WI38 (cell line): ENCODE measurements around the gene OR4D6.

Source experiments
- H3K4me3 ChIP-seq: 2 replicates; pipeline ENCODE4 v1.5.1; 2011; ENCODE audit warnings: low read depth, mild to moderate bottlenecking, control low read depth, low read length
- TF ChIP-seq, protein P1 (sequence below): IDR thresholded peaks from 2 replicates; pipeline ENCODE4 v1.5.1; 2012; ENCODE audit warnings: low read depth, mild to moderate bottlenecking, control low read depth, low read length

Gene OR4D6

DNA sequence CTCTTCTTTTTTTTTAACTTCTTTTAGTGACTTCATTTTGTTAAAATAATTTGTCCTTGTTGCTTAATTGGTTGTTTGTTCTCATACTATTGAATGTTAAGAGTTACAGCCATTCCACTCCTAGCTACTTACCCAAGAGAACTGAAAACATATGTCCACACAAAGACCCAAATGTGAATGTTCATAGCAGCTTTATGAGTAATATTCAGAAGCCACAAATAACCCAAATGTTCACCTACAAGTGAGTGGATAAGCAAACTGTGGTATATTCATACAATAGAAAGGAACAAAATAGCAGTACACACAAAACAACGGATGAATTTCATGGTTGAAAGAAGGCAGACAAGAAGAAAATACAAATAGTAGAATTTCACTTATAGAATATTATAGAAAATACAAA, 45.2 kb downstream of the OR4D6 start:
- TF ChIP-seq, protein P1, sequence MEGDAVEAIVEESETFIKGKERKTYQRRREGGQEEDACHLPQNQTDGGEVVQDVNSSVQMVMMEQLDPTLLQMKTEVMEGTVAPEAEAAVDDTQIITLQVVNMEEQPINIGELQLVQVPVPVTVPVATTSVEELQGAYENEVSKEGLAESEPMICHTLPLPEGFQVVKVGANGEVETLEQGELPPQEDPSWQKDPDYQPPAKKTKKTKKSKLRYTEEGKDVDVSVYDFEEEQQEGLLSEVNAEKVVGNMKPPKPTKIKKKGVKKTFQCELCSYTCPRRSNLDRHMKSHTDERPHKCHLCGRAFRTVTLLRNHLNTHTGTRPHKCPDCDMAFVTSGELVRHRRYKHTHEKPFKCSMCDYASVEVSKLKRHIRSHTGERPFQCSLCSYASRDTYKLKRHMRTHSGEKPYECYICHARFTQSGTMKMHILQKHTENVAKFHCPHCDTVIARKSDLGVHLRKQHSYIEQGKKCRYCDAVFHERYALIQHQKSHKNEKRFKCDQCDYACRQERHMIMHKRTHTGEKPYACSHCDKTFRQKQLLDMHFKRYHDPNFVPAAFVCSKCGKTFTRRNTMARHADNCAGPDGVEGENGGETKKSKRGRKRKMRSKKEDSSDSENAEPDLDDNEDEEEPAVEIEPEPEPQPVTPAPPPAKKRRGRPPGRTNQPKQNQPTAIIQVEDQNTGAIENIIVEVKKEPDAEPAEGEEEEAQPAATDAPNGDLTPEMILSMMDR: no peak
- H3K4me3 ChIP-seq: no peak overlapping the region

DNA sequence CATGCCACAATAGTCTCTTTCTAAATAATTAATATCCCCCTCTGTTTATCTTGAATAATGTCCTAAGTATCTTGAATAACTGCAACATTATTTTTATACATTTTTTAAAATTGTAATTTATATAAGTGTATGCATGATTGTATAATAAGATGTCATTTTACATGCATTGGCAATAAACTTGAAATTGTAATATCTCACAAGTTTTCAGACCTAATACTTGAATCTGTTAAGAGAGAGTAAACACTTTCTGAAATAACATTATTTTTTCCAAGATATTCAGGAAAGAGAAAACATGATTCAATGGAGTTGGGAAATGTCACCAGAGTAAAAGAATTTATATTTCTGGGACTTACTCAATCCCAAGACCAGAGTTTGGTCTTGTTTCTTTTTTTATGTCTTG, 46.5 kb downstream of the OR4D6 start, which contains the start of gene OR4D11:
TSS of gene OR4D11 (plus strand) at position 301 of the 400 bp plus-strand sequence. CDS start at position 301, 0 bp downstream.
- TF ChIP-seq, protein P1: no peak
- H3K4me3 ChIP-seq: no peak within 1 kb of the TSS
